Cerebellar nuclear complex (tissue), 1 donor: Measurements from ENCODE around the gene NPPC.

Source experiments
- DNase-seq, 2 experiments: peaks; one replicate each; lab custom pipeline; 2025; lab: John Stamatoyannopoulos, UW

The NPPC gene

DNA sequence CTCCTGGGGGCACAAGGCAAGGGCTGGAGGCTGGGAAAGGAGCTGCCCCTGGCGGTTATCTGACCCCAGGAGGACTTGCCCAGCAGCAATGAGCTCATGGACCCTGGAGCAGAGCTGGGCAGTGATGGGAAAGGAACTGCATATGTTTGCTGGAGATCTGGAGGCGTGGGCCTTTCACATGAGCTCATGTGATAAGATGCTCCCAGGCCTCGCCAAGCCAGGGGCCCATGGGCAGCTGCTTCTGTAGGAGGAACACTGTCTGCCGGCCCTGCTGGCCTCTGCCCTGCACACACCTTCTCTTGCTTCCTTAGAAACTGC, 9.0 kb upstream of the NPPC start:
- DNase-seq = no peak

DNA sequence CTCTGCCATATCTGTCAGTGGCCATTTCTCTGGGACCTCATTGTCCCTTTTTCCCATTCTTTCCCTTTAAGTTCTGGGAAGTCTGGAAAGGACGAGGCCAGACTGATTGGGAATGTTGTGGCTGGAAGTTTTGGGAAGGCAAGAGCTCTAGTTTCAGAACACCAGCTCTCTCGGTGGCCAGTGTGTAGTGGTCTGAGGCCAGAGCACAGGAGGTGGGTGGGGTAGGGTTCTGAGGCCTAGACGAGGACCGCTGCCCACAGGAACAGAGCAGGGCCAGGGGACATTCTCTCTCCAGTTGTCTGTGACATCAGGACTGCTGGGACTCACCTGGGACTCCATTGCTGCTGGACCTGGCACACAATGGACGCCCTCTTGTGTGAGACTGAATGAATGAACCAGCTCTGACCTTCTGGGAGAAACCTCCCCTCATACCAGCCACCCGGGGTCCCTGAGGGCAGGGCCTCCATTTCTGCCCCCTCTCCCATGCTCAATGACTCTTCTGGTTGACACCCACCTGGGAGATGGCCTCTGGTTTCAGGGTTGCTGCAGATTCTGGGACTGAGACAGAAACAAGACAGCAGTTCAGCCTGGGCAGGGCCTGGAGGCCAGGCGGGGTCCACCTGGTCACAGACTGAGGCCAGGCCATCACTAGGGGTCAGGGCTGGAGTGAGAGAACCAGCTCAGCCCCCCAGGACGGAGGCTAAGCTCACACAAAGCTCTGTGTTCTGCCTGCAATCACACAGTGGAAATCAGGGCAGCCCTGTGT, 8.4 kb upstream of the NPPC start:
- DNase-seq = no peak

DNA sequence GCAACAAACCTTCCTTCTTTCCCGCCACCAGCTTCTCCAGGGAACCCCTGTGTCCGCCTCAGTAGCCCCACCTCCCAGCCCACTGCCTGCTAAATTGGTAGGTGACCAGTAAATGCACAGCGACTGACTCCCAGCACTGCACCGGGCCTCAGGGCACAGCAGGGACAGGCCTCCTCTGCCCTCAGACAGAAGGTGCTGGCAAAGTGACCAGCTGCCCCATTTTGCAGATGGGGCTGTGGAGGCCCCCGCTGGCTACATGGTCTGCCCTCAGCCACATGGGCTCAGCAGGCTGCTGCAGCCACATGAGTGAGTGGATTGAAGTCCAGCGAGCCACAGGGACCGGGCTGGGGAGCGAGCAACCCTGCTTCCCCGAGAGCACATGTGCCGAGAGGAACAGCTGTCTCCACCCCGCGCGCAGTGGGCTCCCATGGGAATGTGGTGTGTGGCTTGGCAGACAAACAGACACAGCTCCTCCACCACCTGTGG, 7.8 kb upstream of the NPPC start:
- no peak for DNase-seq

DNA sequence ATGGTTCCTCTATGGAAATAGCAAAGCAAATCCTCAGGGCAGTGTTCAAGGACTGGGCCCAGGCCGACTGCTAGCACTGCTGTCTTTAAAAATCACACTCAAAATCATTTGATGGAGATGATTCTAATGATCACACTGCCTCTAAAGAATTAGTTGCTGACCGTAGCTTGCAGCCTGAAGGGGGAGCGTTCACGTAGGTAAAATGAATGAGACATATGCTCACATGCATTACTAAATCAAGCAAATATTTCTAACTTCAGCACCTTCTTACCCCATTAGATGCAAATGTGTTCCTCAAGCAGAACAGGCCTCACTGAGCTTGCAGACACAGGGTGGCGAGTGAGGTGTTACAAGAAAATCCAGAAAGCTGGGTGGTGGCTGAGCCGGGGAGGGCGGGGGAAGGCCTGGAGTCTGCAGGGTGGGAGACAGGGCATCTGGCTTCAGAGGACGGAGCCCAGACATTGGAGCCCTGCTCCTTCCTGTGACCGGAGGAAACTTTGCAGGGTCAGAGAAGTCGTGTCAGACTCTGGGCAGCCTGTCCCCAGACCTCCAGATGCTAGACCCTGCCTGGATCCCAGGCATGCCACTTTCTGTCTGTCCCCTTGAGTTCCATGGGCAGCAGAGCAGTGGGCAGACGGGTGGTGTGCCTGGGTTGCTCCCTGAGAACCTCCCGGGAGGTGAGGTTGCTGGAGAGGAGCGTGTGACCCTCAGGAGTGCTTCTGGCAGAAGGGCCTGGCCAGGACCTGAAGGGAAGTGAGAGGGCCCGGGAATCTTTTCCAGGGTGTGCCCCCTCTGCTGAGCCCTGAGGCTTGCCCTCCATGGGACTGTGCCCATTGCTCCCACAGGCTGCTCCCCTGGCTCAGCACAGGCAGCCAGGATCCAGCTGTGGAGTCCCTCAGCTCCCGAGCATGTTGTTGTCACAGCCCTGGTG, 7.1 kb upstream of the NPPC start:
- no peak for DNase-seq

DNA sequence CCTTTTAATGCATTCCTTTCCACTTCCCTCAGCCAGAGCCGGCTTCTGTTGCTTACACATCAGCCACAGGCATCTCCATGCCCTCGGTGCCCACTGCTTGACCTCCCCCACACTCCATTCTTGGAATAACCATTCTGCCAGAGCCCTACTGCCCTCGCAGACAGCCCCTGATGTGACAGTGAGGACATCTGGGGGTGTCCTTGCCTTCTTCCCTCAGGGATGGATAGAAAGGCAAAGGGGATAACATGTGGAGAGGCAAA, 6.4 kb upstream of the NPPC start:
- no peak for DNase-seq

DNA sequence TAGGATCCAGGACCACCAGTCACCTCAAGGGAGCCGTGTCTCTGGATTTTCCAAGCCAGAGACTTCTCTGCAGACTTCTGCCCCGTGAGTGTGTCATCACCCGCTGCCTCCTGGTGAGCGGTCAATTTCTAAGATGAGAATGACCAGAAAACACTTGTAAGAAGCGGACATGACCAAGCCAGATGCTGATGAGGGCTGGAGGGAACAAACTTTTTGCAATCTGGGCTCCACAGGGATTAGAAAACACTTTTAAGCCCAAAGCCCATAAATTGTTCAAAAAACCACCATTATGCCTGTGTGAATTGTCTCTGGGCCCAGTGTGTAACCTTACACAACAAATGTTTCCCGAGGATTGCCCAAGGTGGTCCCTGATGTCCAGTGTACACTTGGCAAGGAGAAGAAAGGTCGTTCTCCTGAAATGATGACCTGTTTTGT, 5.3 kb upstream of the NPPC start:
- DNase-seq = no peak

DNA sequence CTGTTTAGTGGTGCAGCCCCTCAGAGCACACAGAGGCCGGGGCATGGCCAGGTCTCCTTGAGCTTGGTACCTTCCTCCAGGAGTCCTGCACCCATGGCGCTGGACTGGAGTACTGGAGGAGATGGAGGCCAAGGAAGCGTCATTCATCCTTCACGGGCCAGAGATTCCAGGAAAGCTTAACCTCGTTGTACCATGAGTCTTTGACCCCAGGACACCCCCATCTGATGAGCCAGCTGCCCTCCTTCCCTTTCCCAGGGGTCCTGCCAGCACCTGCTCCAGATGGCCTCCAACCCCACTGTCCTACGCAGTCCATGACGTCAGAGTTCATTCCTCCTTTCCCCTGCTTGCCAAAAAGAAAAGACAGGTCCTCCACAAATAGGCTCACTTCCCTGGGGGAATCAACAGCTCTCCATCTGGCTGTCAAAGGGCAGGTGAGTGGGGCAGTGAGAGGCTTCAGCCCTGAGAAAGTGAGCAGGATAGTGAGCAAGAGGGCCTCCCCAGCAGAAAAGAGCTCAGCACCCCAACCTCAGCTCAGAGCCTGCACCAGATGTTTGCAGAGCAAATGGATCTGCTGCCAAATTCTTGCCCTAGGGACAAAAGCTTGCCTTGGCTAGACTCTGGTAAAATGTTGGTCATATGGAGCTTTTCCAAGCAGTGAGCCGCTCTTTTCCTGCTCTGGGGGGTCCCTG, 4.5 kb upstream of the NPPC start:
- DNase-seq = no peak

DNA sequence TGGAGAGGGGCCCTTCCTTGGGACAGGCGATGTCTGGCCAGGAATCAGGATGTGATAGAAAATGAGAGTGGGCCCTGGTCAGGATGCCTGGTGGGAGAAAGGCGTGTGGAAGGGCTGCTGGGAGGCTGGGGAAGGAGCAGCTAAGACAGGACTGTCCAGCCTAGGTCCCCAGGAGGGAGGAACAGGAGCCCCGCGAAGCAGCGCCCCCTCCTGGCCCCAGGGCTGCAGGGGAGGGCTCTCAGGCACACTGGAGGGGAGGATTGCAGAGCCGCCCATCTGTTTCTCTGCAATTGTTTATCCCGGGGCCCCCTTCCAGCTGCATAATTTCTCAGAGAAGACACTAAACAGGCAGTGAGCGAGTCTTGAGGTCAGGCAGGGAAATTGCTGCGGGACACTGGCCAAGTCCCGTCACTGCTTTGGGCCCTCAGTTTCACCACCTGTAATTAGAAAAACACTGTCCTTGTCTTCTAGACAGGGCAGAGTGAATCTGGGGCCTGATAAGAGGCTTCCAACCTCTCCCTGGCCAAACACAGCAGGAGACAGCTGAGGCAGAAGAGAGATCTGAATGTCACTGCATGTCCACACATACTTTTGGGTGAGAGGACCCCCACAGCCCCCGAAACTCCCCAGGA, 3.9 kb upstream of the NPPC start:
- no peak for DNase-seq

DNA sequence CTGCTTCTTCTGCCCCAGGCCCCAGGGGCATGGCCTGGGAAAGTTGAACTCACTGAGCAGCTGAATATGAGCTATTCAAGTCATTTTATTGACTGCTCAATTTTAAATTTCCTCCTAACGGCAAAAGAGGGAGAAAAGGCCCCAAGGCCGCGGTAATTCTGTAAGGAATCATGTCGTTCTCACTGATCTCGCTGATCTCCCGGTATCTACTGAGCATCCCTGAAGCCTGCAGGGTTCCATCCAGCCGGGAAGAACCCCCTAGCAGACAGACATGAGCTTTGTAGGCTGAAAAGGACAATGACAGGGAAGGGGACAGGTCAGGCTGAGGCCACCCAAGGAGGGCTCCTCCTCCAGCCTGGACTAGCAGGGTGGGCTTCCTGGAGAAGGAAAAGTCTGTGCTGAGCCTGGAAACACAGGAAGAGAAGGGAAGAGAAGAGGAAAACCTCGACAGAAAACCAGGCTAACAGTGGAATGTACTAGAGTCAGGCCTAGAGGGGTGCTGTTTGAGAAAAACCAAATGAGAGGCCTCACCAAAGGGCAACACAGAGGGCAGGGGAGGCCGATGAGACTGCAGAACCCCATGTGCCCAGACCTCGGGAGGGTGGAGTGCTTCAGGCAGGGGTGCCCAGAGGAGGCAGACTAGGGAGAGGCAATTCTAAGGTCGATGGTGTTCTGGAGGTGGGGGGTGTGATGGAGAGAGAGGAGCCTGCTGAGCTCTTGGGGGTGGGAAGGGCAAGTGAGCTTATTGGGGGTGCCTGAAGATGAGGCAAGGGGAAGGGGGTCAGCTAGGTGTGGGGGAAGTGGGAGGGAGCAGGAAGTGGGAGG, 2.9 kb upstream of the NPPC start:
- DNase-seq = no peak

DNA sequence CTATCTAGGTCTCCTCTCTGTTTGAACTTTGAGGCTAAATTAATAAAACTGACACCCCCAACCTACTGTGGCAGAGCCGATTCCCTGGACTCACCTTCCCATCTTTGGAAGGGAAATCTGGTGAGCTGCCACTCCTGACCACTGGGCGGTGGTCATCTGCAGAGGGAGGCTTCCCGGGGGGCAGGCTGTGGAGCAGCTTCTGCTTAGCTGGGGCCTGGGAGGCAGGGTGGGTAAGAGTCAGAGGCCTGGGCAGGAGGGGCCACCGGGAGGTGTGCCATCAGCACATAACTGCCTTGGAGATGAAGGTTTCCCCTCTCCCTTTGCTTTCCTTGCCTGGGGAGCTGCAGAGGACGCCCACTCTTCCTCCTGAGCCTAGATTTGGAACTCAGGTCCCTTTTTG, 2.3 kb upstream of the NPPC start:
- DNase-seq = no peak

DNA sequence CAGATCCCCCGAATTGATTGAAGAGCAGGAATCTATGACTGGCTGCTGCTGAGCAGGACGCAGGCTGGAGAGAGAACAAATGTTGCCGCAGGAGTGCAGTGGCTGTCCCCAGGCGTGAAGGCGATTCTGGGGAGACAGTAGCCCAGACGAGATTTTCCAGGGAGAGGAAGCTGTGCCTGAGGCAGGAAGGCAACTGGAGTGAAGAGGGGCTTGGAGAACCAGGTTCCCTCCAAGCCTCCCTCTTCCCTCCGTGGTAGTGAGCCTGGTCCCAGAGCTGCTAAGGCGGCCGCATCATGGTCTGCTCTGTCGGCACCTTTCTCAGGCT, 1.3 kb upstream of the NPPC start:
- DNase-seq = no peak

DNA sequence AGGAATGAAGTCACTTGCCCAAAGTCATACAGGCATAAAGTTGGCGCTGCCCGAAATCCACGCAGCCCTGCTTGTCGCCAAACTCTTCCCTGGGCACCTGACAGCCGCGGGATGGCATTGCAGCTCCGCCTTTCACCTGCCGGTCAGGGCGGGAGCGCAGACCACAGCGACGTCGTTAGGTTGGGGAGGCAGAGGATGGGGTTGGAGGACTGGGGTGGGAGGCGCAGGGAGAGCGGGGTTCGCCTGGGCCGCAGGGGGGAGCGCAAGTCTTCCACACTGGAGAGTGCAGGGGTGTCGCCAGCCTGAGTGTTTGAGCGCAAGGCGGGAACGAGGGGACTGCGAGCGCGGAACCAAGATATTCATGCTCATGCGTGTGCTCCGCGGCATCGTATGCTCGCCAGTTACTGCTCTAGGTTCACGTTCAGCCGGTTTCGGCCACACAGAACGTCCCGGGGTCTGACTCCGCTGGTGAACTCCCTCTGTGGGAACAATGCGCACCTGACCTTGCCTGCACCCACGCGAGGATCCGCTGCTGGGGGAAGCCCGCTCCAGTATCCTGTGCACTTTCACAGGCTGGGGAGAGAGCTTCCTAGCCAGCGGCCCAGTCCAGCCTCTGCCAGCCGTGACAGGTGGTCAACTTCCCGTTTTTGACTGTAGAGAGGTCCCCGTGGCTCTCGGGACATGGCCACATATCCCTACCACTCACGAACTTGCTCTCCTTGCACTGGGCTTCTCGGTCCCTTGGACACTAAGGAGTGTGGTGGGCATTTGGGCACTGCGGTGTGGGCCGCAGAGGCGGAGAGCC, 767 bp upstream of the NPPC start:
- DNase-seq = no peak

DNA sequence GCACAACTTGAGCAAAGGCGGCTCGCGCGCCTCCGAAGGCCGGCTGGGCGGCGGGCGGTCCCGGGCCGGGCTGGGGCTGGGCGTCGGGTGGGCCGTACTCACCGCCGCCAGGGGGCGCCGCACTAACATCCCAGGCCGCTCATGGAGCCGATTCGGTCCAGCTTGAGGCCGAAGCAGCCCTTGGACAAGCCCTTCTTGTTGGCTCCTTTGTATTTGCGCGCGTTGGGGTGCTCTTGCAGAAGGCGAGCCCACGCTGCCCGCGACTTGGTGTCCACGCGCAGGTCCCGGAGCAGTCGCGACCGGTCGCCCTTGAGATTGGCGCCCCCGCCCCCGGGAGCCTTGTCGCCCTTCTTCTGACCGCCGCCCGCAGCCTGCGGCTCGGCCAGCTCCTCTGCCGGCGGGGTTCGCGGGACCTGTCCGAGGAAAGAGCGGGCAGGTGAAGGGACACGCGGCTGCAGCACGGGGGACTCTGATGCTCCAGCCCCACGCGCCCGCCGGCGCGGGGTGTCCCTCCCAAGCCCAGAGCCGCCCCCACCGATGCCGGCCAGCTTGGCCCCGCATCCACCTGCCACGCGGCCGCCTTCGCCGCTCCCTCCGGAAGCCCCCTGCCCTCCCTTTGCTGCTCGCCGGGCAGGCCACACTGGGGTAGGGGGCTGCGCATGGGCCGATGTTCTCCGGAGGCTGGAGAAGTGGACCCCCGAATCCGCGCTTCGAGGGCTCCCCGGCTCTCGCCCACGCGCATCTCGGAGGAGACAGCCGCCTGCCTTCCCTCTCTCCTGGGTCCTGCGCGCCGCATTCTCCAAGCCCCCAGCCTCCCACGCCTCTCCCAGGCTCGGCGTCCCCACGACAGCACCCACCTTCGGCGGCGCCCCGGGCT, 655 bp downstream of the NPPC start:
- DNase-seq = no peak

DNA sequence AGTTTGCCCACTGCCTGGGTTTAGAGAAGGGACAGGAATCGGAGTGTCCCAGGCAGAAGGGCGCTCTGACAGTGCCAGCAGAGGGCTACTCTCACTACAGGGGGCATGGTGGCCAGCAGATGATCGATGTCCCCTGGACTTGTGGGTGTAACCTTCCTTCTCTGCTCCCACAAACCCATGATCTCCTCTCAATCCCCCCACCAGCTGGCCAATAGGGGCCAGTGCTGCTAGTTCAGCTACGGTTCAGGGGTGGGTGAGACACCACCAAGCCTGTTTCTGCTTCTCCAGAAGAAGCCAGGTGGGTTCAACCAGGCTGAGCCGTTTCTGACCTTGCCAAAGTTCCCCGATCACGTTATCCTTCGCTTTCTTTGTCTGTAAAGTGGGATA, 1.3 kb downstream of the NPPC start:
- DNase-seq = no peak

DNA sequence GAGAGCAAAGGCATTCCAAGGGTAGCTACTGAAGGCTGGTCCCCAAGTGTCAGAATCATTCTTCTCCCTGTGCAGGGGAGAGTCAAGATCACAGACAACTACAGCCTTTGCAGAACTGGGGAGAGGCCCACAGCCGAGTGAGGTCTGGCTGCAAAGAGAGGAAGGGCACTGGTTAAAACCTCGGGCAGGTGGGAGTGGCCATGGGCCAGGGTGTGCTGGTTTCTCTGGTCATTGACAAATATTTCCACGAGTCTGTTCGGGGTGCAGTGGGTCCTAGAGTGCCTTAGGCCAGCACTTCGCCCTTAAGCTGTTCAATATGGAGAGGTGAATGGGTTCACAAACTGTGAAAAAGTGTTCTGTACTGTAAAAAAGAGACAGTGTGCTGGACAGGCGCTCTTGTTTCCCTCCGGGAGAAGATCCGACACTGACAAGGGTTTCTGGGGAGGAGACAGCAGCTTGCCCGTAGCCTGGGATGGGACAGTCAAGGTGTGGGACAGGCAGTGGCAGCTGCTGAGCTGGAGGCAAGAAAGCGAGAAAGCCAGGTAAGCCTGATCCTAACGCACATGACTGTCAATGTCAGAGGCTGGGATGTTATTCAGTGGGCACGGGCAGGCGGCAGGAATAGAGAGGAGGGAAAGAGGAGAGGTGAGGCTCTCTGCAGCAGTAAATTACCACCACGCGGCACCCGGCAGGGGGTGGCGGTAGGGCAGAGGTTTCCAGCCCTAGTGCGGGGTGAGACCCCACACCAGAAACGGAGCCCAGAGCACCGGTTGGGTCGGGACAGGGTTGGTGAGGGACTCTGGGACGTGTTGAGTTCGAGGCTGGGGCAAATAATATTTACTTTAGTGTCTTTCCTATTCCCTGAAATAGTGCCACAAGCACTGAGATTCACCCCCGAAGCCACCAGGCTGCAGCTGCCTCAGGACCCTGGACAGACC, 2.0 kb downstream of the NPPC start:
- no peak for DNase-seq

DNA sequence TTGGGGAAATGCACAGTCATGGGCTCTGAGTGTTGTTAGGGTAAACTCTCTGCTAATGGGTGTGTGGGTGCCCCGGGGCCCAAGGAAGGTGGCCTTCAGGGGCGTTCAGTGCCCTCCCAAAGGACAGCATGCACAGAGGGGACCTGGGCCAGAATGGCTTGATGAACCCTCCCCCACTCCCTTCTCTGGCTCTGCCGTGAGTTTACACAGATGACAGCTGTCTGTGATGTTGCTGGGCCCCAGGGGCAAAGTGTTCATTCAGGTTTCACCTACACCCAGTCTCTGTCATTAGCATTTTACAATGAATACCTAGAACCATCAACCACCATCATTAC, 3.2 kb downstream of the NPPC start:
- DNase-seq = no peak

DNA sequence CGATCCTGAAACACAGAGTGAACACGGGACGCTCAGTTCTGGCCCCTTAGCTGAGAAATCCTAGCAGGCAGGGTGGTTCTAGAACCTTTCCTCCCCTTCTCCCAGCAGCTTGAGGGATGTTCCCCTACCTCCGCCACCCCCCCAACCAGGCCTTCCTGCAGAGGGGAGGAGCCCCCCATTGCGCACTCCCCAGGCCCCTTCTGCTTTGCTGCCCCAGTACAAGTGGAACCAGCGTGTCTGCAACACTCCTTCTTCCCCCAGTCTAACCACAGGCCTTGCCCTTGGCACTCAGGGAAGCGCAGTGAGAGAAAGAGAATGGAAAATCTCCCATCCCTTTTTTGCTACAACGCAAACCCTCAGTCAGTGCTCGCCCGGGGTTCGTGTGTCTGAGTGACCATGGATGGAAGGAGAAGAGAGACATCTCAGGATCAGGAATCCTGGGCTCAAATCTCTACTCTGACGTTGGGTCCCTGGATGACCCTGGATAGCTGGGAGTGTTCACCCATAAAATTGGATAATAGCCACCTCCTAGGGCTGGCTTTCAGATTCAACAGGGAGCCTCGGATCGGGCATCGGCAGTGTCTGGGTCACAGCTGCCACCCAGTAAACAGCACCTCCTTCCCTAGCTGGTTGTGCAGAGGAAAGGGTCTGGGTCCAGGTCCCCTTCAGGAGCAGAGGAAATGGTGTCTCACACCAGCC, 3.7 kb downstream of the NPPC start:
- DNase-seq = no peak

DNA sequence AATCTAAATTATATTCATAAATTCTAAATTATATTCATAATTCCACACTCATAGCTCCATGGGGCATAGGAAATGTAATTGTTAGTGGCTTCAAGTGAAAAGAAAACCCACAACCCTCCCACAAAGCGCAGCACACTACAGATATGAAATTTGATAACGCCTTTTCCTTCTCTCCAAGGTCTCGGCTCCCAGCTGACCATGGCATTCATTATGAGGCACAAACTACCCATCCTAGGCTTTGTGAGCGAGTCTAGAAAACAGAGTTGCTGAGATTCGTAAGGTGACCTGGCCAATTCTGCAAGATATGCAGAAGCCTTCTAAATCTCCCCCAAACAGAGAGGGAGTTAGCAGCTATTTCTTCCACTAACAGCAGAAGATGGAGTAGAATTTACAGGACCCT, 5.4 kb downstream of the NPPC start:
- DNase-seq = no peak
